ENCODE data around the gene GHSR. TPM values are rescaled to one million over a fixed set of nuclear protein-coding genes. Genes with fewer than 3 reads are reported as not detected.

The GHSR gene
- total and polyA plus RNA-seq, 2 of the 8 experiments (the other 6 are each of a cell fraction or from before 2014, with no cell fraction given), result not detected

DNA sequence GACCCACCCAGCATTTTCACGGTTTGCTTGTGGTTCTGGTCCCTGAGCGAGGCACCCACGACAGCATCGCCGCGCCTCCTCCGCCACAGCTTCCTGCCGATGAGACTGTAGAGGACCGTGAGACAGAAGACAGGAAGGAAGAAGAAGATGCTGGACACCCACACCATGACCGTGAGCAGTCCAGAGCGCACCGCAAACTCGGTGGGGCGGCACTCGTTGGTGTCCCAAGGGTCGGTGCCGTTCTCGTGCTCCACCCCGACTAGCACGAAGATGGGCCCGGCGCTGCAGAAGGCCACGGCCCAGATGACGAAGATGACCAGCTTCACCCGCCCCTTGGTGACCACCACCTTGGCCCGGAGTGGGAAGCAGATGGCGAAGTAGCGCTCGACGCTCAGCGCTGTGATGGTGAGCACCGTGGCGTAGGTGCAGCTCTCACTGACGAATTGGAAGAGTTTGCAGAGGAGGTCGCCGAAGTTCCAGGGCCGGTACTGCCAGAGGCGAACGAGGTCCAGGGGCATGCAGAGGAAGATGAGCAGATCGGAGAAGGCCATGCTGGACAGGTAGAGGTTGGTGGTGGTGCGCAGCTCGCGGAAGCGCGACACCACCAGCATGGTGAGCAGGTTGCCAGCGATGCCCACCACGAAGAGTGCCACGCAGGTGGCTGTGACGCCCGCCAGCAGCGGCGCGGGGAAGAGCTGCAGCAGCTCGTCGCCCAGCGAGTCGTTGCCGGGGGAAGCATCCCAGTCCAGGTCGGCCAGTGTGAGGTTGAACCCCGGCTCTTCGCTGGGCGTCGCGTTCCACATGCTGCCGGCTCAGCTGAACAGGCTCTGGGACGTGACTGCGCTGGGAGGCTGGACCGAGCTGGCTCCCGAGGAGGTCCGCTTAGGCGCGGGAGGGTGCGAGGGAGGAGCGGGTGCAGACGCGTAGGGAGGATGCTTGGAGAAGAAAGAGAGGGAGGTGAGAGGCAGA, at the start of gene GHSR (continued):
- peak; percentile 44 for TF ChIP-seq KDM4A (IDR thresholded peaks at IDR 0.05; ENCODE audit: low read depth, low read length, severe bottlenecking)

Measured in H1 (cell line).